Osteoblast (primary cell): ENCODE results near the gene ZNF502. TPM values are rescaled to one million over a fixed set of nuclear protein-coding genes. Genes with fewer than 3 reads are reported as not detected.
A peak's percentile ranks its signal among the peaks of the same experiment; 100 is the strongest.

Source experiments
- DNase-seq: peaks from one replicate; pipeline ENCODE4 v3.0.0; 2011; ENCODE audit warnings: low spot score, mixed read lengths; ENCODE audit not compliant: insufficient read length; ENCODE audit errors: missing footprints
- H2AFZ ChIP-seq: 2 replicates; pipeline ENCODE4 v1.6.0; 2011; ENCODE audit warnings: mild to moderate bottlenecking, low read length
- H3K27ac ChIP-seq: 2 replicates; pipeline ENCODE4 v1.5.1; 2011; ENCODE audit warnings: mild to moderate bottlenecking, low read depth, low read length, moderate library complexity
- H3K27me3 ChIP-seq: 2 replicates; pipeline ENCODE4 v1.6.0; 2012; ENCODE audit warnings: mild to moderate bottlenecking, control low read depth, inconsistent platforms, low read length, moderate library complexity; ENCODE audit not compliant: insufficient read depth
- H3K36me3 ChIP-seq: 2 replicates; pipeline ENCODE4 v1.5.1; 2011; ENCODE audit warnings: mild to moderate bottlenecking, low read length, control low read depth, moderate library complexity; ENCODE audit not compliant: insufficient read depth
- H3K4me1 ChIP-seq: 2 replicates; pipeline ENCODE4 v1.5.1; 2011; ENCODE audit warnings: mild to moderate bottlenecking, low read length, control low read depth, moderate library complexity; ENCODE audit not compliant: insufficient read depth
- H3K4me2 ChIP-seq: 2 replicates; pipeline ENCODE4 v1.6.0; 2011; ENCODE audit warnings: mild to moderate bottlenecking, low read length; ENCODE audit not compliant: insufficient read depth
- H3K4me3 ChIP-seq: fragments of 200-600 bp; sonication (generic); 3 replicates; pipeline ENCODE4 v1.5.1; 2012; ENCODE audit warnings: mild to moderate bottlenecking, low read length, inconsistent platforms; ENCODE audit not compliant: insufficient read depth
- H3K79me2 ChIP-seq: 2 replicates; pipeline ENCODE4 v1.6.0; 2012; ENCODE audit warnings: mild to moderate bottlenecking, low read length, control low read depth, inconsistent platforms; ENCODE audit not compliant: insufficient read depth
- H3K9me3 ChIP-seq: 2 replicates; pipeline ENCODE4 v1.5.1; 2011; ENCODE audit warnings: low read depth, low read length, control low read depth
- H4K20me1 ChIP-seq: 2 replicates; pipeline ENCODE4 v1.6.0; 2012; ENCODE audit warnings: mild to moderate bottlenecking, low read length, control low read depth; ENCODE audit not compliant: insufficient read depth
- total RNA-seq: library from RNA; depleted of rRNA; stranded (reverse); fragments of >200 nt; gene quantifications from 2 replicates; pipeline ENCODE4 v1.2.3, GENCODE V29; 2012
- TF ChIP-seq, protein P1 (sequence below): IDR thresholded peaks from 2 replicates; pipeline ENCODE4 v1.5.1; 2011; ENCODE audit warnings: mild to moderate bottlenecking, low read depth, low read length, moderate library complexity; ENCODE audit errors: extremely low read depth

The ZNF502 gene
- total RNA-seq, 1 donor = 4.0 TPM

DNA sequence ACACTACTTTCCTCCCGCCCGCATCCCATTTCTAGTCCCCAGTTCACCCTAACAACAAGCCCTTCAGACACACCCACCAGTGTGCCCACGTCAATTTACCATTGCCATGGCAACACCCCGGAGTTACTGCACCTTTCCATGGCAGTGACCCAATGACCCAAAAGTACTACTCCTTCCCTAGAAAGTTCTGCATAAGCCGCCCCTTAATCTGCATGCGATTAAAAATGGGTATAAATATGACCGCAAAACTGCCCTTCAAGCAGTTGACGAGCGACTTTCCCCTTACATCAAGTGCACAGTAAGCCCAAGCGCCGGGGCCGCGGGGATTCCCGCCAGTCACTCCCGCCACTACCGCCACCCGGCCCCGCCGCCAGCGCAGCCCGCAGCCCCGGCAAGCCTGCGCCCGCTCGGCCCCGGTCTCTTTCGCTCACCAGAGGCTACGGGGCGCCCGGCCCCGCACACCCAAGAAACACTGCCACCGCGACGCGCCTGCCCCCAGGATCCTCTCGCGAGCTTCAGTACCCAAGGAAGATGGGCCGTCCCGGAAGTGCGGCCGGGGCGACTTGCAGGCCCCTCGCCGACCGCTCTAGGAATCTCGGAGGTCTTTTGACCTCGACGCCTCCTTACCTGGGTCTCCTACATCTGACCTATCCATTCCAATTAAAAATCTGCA, 27.2 kb upstream of the ZNF502 start:
- DNase-seq = peak; percentile 94
- peaks cover 3% of the 10 kb centered on the region for H3K9me3 ChIP-seq
- H3K4me1 ChIP-seq = peaks cover 4% of the 10 kb centered on the region
- TF ChIP-seq, protein P1, sequence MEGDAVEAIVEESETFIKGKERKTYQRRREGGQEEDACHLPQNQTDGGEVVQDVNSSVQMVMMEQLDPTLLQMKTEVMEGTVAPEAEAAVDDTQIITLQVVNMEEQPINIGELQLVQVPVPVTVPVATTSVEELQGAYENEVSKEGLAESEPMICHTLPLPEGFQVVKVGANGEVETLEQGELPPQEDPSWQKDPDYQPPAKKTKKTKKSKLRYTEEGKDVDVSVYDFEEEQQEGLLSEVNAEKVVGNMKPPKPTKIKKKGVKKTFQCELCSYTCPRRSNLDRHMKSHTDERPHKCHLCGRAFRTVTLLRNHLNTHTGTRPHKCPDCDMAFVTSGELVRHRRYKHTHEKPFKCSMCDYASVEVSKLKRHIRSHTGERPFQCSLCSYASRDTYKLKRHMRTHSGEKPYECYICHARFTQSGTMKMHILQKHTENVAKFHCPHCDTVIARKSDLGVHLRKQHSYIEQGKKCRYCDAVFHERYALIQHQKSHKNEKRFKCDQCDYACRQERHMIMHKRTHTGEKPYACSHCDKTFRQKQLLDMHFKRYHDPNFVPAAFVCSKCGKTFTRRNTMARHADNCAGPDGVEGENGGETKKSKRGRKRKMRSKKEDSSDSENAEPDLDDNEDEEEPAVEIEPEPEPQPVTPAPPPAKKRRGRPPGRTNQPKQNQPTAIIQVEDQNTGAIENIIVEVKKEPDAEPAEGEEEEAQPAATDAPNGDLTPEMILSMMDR = no peak
- peak overlapping the region; percentile 97 for H2AFZ ChIP-seq
- H3K4me2 ChIP-seq = peak overlapping the region; percentile 86
- no peaks in the 10 kb centered on the region for H3K27me3 ChIP-seq
- no peaks in the 10 kb centered on the region for H3K36me3 ChIP-seq
- no peaks in the 10 kb centered on the region for H3K79me2 ChIP-seq
- H4K20me1 ChIP-seq = no peaks in the 10 kb centered on the region
- H3K27ac ChIP-seq = peak overlapping the region; percentile 19
- peak overlapping the region; percentile 81 for H3K4me3 ChIP-seq

DNA sequence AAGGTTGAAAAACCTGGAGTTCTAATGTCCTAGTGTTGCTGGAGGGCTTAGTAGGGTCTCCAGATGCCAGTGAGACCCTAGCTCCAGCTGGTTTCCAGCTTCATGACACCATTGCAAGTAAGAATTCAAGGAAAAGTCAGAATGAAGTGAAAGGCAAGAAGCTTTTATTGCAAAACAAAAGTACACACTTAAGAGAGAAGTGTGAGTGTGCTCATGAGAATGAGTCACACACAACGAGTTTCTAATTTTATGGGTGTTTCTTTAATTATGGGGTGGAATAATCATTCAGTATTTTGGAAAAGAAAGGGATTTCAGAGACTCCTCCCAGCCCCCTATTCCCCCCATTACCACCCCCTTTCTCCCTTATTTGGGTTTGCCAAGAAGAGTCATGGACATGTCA, 24.6 kb upstream of the ZNF502 start:
- H3K4me2 ChIP-seq = no peak overlapping the region
- H3K27me3 ChIP-seq = no peaks in the 10 kb centered on the region
- no peak for DNase-seq
- H3K79me2 ChIP-seq = no peaks in the 10 kb centered on the region
- H3K4me3 ChIP-seq = no peak overlapping the region
- peaks cover 4% of the 10 kb centered on the region for H3K4me1 ChIP-seq
- peaks cover 2% of the 10 kb centered on the region for H3K9me3 ChIP-seq
- TF ChIP-seq, protein P1 = no peak
- no peak overlapping the region for H2AFZ ChIP-seq
- H4K20me1 ChIP-seq = no peaks in the 10 kb centered on the region
- H3K36me3 ChIP-seq = no peaks in the 10 kb centered on the region
- H3K27ac ChIP-seq = no peak overlapping the region

DNA sequence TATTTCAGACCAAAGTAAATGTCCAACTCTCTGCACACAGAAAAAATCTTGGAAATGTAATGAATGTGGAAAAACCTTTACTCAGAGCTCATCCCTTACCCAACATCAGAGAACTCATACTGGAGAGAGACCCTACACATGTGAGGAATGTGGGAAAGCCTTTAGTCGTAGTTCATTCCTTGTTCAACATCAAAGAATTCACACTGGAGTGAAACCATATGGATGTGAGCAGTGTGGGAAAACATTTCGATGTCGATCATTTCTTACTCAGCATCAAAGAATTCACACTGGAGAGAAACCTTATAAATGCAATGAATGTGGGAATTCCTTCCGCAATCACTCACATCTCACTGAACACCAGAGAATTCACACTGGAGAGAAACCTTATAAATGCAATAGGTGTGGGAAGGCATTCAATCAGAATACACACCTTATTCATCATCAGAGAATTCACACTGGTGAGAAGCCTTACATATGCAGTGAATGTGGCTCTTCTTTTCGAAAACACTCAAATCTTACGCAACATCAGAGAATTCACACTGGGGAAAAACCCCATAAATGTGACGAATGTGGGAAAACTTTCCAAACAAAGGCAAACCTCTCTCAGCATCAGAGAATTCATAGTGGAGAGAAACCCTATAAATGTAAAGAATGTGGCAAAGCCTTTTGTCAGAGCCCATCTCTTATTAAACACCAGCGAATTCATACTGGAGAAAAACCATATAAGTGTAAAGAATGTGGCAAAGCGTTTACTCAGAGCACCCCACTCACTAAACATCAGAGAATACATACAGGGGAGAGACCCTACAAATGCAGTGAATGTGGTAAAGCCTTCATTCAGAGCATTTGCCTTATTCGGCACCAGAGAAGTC, 9.0 kb downstream of the ZNF502 start:
- DNase-seq = no peak
- Histone ChIP-seq H3K27me3 (no peaks in the 10 kb centered on the region), H3K4me1 (no peaks in the 10 kb centered on the region), H3K9me3 (peaks cover 48% of the 10 kb centered on the region), H4K20me1 (no peaks in the 10 kb centered on the region), H3K36me3 (peaks cover 22% of the 10 kb centered on the region), H3K4me3 (no peak overlapping the region), H3K4me2 (no peak overlapping the region), H3K79me2 (no peaks in the 10 kb centered on the region), H2AFZ (no peak overlapping the region), H3K27ac (no peak overlapping the region)
- TF ChIP-seq, protein P1 = no peak

DNA sequence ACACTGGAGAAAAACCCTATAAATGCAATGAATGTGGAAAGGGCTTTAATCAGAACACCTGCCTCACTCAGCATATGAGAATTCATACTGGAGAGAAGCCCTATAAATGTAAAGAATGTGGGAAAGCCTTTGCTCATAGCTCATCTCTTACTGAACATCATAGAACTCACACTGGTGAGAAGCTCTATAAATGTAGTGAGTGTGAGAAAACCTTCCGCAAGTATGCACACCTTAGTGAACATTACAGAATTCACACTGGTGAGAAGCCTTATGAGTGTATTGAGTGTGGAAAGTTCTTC, 9.6 kb downstream of the ZNF502 start:
- H3K4me2 ChIP-seq = no peak overlapping the region
- no peak overlapping the region for H3K27ac ChIP-seq
- TF ChIP-seq, protein P1 = no peak
- H3K79me2 ChIP-seq = no peaks in the 10 kb centered on the region
- H3K9me3 ChIP-seq = peaks cover 47% of the 10 kb centered on the region
- no peak for DNase-seq
- no peaks in the 10 kb centered on the region for H3K27me3 ChIP-seq
- no peak overlapping the region for H2AFZ ChIP-seq
- H3K4me3 ChIP-seq = peak overlapping the region; percentile 20
- H3K4me1 ChIP-seq = no peaks in the 10 kb centered on the region
- H4K20me1 ChIP-seq = no peaks in the 10 kb centered on the region
- H3K36me3 ChIP-seq = peaks cover 22% of the 10 kb centered on the region
